Peyer's patch (tissue), 4 donors: ENCODE measurements around the gene KDM2A.

ENCODE experiments used
- POLR2A ChIP-seq, 2 donors: fragments of 450-650 bp; IDR thresholded peaks; one replicate each; pipeline ENCODE4 v1.5.1; 2017; ENCODE audit warnings: antibody characterized with exemption in 2 of 2, mild to moderate bottlenecking in 2 of 2, moderate library complexity in 2 of 2
- TF ChIP-seq, protein P1 (sequence below), 6 experiments: fragments of 450-650 bp in 4 of 6; fragments of 200-600 bp in 2 of 6; sonication (generic) in 1 of 6; IDR thresholded peaks; one replicate each; pipeline ENCODE4 v1.5.1; 2017 to 2019; ENCODE audit warnings: antibody characterized with exemption in 6 of 6, mild to moderate bottlenecking in 3 of 6, moderate library complexity in 1 of 6

DNA sequence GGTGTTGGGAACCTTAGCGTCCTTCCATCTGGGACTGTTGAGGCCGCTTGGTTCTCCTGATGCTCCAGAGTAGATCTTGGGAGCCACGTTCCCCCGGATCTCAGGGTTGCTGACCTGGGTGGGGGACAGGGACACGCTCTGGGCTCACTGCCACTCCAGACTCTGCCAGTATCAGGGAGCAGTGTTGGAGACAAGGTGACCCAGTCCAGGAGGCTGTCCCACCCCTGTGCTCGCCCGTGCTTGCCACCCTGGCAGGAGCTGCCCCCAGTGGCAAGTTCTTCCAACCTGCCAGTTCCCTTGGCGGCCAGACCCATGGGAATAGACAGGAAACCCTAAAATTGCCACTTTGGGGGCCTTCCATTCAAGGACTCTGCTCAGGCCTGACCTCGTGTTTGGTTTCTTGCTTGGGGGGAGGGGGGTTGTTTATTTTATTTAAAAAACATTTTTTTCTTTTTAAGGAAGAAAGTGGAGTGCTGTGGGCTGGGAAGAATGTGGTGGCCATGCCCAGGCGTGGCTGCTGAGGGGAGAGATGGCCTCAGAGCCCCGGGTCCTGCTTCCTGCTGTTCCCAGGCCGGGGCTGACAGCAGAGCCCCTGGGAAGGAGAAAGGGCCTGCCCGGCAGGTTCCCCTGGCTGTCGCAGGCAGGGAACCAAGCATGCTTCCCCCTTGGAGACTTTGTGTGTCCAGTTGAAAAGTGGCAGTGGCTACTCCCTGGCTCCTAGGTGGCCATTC lies 154.4 kb downstream of the KDM2A start:
- TF ChIP-seq, protein P1, sequence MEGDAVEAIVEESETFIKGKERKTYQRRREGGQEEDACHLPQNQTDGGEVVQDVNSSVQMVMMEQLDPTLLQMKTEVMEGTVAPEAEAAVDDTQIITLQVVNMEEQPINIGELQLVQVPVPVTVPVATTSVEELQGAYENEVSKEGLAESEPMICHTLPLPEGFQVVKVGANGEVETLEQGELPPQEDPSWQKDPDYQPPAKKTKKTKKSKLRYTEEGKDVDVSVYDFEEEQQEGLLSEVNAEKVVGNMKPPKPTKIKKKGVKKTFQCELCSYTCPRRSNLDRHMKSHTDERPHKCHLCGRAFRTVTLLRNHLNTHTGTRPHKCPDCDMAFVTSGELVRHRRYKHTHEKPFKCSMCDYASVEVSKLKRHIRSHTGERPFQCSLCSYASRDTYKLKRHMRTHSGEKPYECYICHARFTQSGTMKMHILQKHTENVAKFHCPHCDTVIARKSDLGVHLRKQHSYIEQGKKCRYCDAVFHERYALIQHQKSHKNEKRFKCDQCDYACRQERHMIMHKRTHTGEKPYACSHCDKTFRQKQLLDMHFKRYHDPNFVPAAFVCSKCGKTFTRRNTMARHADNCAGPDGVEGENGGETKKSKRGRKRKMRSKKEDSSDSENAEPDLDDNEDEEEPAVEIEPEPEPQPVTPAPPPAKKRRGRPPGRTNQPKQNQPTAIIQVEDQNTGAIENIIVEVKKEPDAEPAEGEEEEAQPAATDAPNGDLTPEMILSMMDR (IDR thresholded peaks at IDR 0.05): no peak
- TF ChIP-seq POLR2A (IDR thresholded peaks at IDR 0.05): no peak
